PC-9 (cell line): ENCODE measurements around the gene NUDT3. TPM values are rescaled to one million over a fixed set of nuclear protein-coding genes. Genes with fewer than 3 reads are reported as not detected.

Experiments
- Bru-seq: library from RNA; stranded (reverse); fragments of 400-500 nt; gene quantifications from one replicate; lab custom pipeline; 2021; lab: Mats Ljungman, UMichigan
- BruChase-seq, 2 experiments: library from RNA; stranded (reverse); fragments of 400-500 nt; gene quantifications; one replicate each; lab custom pipeline; 2021; lab: Mats Ljungman, UMichigan
- BruUV-seq: library from RNA; stranded (reverse); fragments of 400-500 nt; replicated peaks from 2 replicates; lab custom pipeline; 2021; lab: Mats Ljungman, UMichigan
- CTCF ChIA-PET: fragments of 300-600 bp; sonication (Branson Sonifier 250); formaldehyde crosslinking; loops from one replicate; lab custom pipeline; 2022; ENCODE audit warnings: antibody characterized with exemption; lab: Charles Lee
- POLR2A ChIA-PET: fragments of 300-600 bp; sonication (Branson Sonifier 250); formaldehyde crosslinking; loops from one replicate; lab custom pipeline; 2022; ENCODE audit warnings: antibody characterized with exemption; ENCODE audit not compliant: unreplicated experiment; lab: Charles Lee
- DNase-seq, 2 experiments: peaks; one replicate each; pipeline versions ENCODE4 v3.0.0 to v3.0.0-alpha.2; 2015 to 2022; ENCODE audit warnings: mixed read lengths in 1 of 2
- H2AFZ ChIP-seq: fragments of 200-600 bp; sonication (generic); 2 replicates; pipeline ENCODE4 v1.8.1; 2017; ENCODE audit warnings: antibody characterized with exemption
- H3F3A ChIP-seq: fragments of 200-600 bp; sonication (generic); 2 replicates; pipeline ENCODE4 v1.8.1; 2017; ENCODE audit warnings: antibody characterized with exemption, mild to moderate bottlenecking, low read depth; ENCODE audit not compliant: insufficient read depth
- H3K27ac ChIP-seq: fragments of 200-600 bp; sonication (generic); 2 replicates; pipeline ENCODE4 v1.6.1; 2016; ENCODE audit warnings: mixed run types
- H3K27me3 ChIP-seq: fragments of 200-600 bp; sonication (generic); 2 replicates; pipeline ENCODE4 v1.6.1; 2016; ENCODE audit warnings: low read depth, mixed run types; ENCODE audit not compliant: insufficient read depth
- H3K36me3 ChIP-seq: fragments of 200-600 bp; sonication (generic); 2 replicates; pipeline ENCODE4 v1.6.1; 2016; ENCODE audit warnings: low read depth, mixed run types
- H3K4me1 ChIP-seq: fragments of 200-600 bp; sonication (generic); replicated peaks from 2 replicates; pipeline ENCODE4 v1.6.1; 2016; ENCODE audit warnings: mixed run types; ENCODE audit not compliant: insufficient read depth
- H3K4me2 ChIP-seq: fragments of 200-600 bp; sonication (generic); 2 replicates; pipeline ENCODE4 v1.6.1; 2017; ENCODE audit warnings: mixed run types
- H3K4me3 ChIP-seq: fragments of 200-600 bp; sonication (generic); 2 replicates; pipeline ENCODE4 v1.6.1; 2016; ENCODE audit warnings: mixed run types
- H3K79me2 ChIP-seq: fragments of 200-600 bp; sonication (generic); 2 replicates; pipeline ENCODE4 v1.6.1; 2017; ENCODE audit warnings: low read depth, mixed run types
- H3K9me2 ChIP-seq: fragments of 200-600 bp; sonication (generic); 2 replicates; pipeline ENCODE4 v1.8.1; 2017; ENCODE audit warnings: mild to moderate bottlenecking; ENCODE audit not compliant: insufficient read depth
- H3K9me3 ChIP-seq: fragments of 200-600 bp; sonication (generic); 2 replicates; pipeline ENCODE4 v1.8.1; 2016; ENCODE audit warnings: low read depth; ENCODE audit not compliant: insufficient read depth
- H4K20me1 ChIP-seq: fragments of 200-600 bp; sonication (generic); 2 replicates; pipeline ENCODE4 v1.8.1; 2017; ENCODE audit not compliant: insufficient read depth
- EZH2 ChIP-seq: fragments of 200-600 bp; sonication (generic); IDR thresholded peaks from 2 replicates; pipeline ENCODE4 v1.8.0; 2017; ENCODE audit warnings: antibody characterized with exemption, low read depth
- intact Hi-C: fragments of 100-400 bp; cut with micrococcal nuclease; formaldehyde crosslinking; loops from one replicate; pipeline ENCODE4 v1.10.0; 2022; ENCODE audit not compliant: unreplicated experiment
- long read RNA-seq: library from polyadenylated mRNA; stranded (forward); transcript quantifications from one replicate; pipeline ENCODE4 v2.0.0, GENCODE V29; 2022
- total RNA-seq: library from RNA; stranded (reverse); gene quantifications from 2 replicates; pipeline ENCODE4 v1.2.3, GENCODE V29; 2021
- TF ChIP-seq, protein P1 (sequence below): fragments of 200-600 bp; sonication (generic); conservative IDR thresholded peaks from 2 replicates; pipeline ENCODE4 v1.6.1; 2017; ENCODE audit warnings: mixed run types, antibody characterized with exemption, mild to moderate bottlenecking, moderate library complexity

Gene NUDT3
- total RNA-seq = 16.8 and 19.1 TPM in 2 replicates
- Bru-seq, nascent RNA = percentile 80 among the genes with signal in this experiment
- percentile 94 among the genes with signal in this experiment for BruChase-seq, experiment 1, labeled RNA remaining after a 2-hour chase
- BruChase-seq, experiment 2, labeled RNA remaining after a 6-hour chase = percentile 95 among the genes with signal in this experiment
- long read RNA-seq, full-length matches to known transcripts = 77 of 91 reads
- long read RNA-seq, partial matches to known transcripts = 1 of 91 reads
- long read RNA-seq, other reads (novel, unspliced or antisense) = 13 of 91 reads

DNA sequence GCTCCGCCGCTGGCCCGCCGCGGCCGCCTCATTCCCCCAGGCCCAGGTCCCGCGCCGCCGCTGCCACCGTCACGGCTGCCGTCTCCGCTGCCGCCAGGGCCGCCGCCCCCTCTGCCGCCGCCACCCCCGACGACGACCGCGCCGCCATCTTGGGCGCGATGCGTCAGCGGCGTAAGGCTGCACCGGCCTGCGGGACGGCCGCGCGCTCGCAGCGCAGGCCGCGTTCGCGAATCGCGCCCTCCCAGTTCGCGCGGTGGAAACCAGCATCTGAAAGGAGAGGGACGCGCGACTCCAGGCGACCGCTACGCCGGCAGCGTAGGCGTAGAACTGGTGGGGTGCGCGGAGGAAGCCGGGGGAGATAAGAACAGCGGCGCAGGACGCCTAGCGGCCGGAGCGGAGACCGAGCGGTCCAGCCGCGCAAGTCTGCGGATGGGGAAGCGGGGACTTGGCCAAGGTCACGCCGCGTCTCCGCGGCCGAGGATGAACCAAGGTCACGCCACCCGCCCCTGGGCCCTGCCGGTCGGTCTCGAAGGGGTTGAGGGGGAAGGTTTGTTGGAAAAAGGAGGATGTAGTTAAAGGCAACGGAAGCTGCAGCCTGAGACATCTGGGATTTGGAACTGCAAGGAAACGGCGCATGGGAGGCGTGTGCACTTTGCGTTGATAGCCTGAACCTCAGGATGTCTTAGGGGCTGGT, at the start of gene NUDT3:
TSS of gene NUDT3 (minus strand) at position 173 of the 694 bp plus-strand sequence. CDS start 307 bp downstream, outside the sequence.
- H4K20me1 ChIP-seq = peaks cover 20% of the 10 kb centered on the region
- peak within 1 kb of the TSS; percentile 79 for H3K27ac ChIP-seq
- peaks cover 6% of the 10 kb centered on the region; the same call in 1 of the 2 replicates for H3K9me3 ChIP-seq
- no peaks in the 10 kb centered on the region for H3K9me2 ChIP-seq
- ChIA-PET POLR2A (interaction anchor here (0.9 kb wide), 1 partner anchor 212 kb away, joined by 4 read pairs; no protein-coding TSS in a partner anchor), CTCF (interaction anchor here (0.6 to 1.7 kb wide), 2 partner anchors 54 to 143 kb away, joined by 5 read pairs; no protein-coding TSS in a partner anchor)
- TF ChIP-seq EZH2 = no peak
- TF ChIP-seq, protein P1, sequence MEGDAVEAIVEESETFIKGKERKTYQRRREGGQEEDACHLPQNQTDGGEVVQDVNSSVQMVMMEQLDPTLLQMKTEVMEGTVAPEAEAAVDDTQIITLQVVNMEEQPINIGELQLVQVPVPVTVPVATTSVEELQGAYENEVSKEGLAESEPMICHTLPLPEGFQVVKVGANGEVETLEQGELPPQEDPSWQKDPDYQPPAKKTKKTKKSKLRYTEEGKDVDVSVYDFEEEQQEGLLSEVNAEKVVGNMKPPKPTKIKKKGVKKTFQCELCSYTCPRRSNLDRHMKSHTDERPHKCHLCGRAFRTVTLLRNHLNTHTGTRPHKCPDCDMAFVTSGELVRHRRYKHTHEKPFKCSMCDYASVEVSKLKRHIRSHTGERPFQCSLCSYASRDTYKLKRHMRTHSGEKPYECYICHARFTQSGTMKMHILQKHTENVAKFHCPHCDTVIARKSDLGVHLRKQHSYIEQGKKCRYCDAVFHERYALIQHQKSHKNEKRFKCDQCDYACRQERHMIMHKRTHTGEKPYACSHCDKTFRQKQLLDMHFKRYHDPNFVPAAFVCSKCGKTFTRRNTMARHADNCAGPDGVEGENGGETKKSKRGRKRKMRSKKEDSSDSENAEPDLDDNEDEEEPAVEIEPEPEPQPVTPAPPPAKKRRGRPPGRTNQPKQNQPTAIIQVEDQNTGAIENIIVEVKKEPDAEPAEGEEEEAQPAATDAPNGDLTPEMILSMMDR = peak; percentile 70
- H2AFZ ChIP-seq = peak within 1 kb of the TSS; percentile 98
- peaks cover 19% of the 10 kb centered on the region for H3K4me1 ChIP-seq
- no peaks in the 10 kb centered on the region for H3K27me3 ChIP-seq
- peak within 1 kb of the TSS; percentile 97 for H3K4me2 ChIP-seq
- H3K79me2 ChIP-seq = peaks cover 49% of the 10 kb centered on the region
- H3K4me3 ChIP-seq = peak within 1 kb of the TSS; percentile 99
- H3K36me3 ChIP-seq = no peaks in the 10 kb centered on the region
- intact Hi-C loops = loop anchor here (2.0 kb wide), 1 partner anchor 196 kb away; no protein-coding TSS in a partner anchor
- no TSS peak for BruUV-seq
- DNase-seq = peak; percentile 83 to 92
- peaks cover 16% of the 10 kb centered on the region for H3F3A ChIP-seq

DNA sequence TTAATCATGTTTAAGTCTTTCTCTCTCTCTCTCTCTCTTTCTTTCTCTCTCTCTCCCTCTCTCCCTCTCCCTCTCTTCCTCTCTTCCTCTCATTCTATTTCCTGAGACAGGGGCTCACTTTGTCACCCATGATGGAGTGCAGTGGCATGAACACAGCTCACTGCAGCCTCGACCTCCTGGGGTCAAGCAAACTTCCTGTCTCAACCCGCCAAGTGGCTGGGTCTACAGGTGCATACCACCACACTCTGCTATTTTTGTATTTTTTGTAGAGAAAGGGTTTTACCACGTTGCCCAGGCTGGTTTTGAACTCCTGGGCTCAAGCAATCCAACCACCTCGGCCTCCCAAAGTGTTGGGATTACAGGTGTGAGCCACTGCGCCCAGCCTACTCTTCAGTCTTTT, 49.1 kb upstream of the NUDT3 start:
- ChIA-PET POLR2A (no interaction called here), CTCF (no interaction called here)
- Histone ChIP-seq H3K36me3 (no peaks in the 10 kb centered on the region), H2AFZ (no peak overlapping the region), H4K20me1 (no peaks in the 10 kb centered on the region), H3K27me3 (no peaks in the 10 kb centered on the region), H3K4me3 (no peak overlapping the region), H3K4me2 (no peak overlapping the region), H3K9me3 (no peaks in the 10 kb centered on the region), H3K9me2 (no peaks in the 10 kb centered on the region), H3K4me1 (peaks cover 13% of the 10 kb centered on the region), H3K27ac (no peak overlapping the region), H3F3A (0 out of 2 replicates have a peak, but pooled peaks cover 4% of the 10 kb centered on the region), H3K79me2 (no peaks in the 10 kb centered on the region)
- intact Hi-C loops = no loop called here
- no TSS peak for BruUV-seq
- TF ChIP-seq, protein P1 = no peak
- no peak for TF ChIP-seq EZH2
- no peak for DNase-seq

DNA sequence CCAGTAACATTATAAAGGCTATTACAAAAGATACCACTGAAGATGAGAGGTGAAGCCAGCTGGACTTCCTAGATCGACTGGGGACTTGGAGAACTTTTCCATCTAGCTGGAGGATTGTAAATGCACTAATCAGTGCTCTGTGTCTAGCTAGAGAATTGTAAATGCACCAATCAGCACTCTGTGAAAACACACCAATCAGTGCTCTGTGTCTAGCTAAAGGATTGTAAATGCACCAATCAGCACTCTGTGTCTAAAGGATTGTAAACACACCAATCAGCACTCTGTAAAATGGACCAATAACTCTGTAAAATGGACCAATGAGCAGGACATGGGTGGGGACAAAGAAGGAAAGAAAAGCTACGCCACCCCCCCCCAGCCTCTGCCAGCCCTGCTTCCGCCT, 47.0 kb upstream of the NUDT3 start:
- Histone ChIP-seq H3K36me3 (no peaks in the 10 kb centered on the region), H3F3A (no peaks in the 10 kb centered on the region; the same call in 1 of the 2 replicates), H3K9me2 (no peaks in the 10 kb centered on the region), H3K9me3 (no peaks in the 10 kb centered on the region), H3K4me1 (peaks cover 9% of the 10 kb centered on the region; the same call in 1 of the 2 replicates), H3K4me2 (no peak overlapping the region), H3K79me2 (no peaks in the 10 kb centered on the region), H3K27ac (no peak overlapping the region), H2AFZ (no peak overlapping the region), H3K27me3 (no peaks in the 10 kb centered on the region), H4K20me1 (no peaks in the 10 kb centered on the region), H3K4me3 (no peak overlapping the region)
- intact Hi-C loops = no loop called here
- DNase-seq = no peak
- CTCF ChIA-PET = no interaction called here
- POLR2A ChIA-PET = interaction anchor here (0.6 kb wide), 1 partner anchor 160 kb away, joined by 5 read pairs; no protein-coding TSS in a partner anchor
- BruUV-seq = no TSS peak
- TF ChIP-seq EZH2 = no peak
- TF ChIP-seq, protein P1 = no peak
